HL-60 (cell line): Measurements from ENCODE around the gene MACROD1.

Source experiments
- DNase-seq, 2 experiments: peaks; one replicate each; pipeline ENCODE4 v3.0.0-alpha.2; 2010 to 2020; ENCODE audit warnings: low read depth in 1 of 2, low spot score in 1 of 2
- H3K27ac ChIP-seq: fragments of 250-450 bp; sonication (Bioruptor Pico); replicated peaks from 2 replicates; pipeline ENCODE4 v1.5.1; 2020; ENCODE audit warnings: mild to moderate bottlenecking, moderate library complexity
- H3K27me3 ChIP-seq: fragments of 250-450 bp; sonication (Bioruptor Pico); 2 replicates; pipeline ENCODE4 v1.5.1; 2021; ENCODE audit warnings: mild to moderate bottlenecking, moderate library complexity; ENCODE audit not compliant: insufficient read depth, poor library complexity, severe bottlenecking
- H3K4me3 ChIP-seq: replicated peaks from 2 replicates; pipeline ENCODE4 v1.5.1; 2011; ENCODE audit warnings: mild to moderate bottlenecking, control low read depth, low read length; ENCODE audit not compliant: insufficient read depth
- GABPA ChIP-seq: IDR thresholded peaks from 2 replicates; pipeline ENCODE4 v1.6.1; 2012; ENCODE audit warnings: low read depth
- POLR2AphosphoS5 ChIP-seq: IDR thresholded peaks from 2 replicates; pipeline ENCODE4 v1.6.1; 2012; ENCODE audit warnings: low read depth
- SPI1 ChIP-seq: IDR thresholded peaks from 2 replicates; pipeline ENCODE4 v1.6.1; 2012; ENCODE audit warnings: low read depth, mild to moderate bottlenecking, borderline replicate concordance
- TF ChIP-seq, protein P1 (sequence below): IDR thresholded peaks from 2 replicates; pipeline ENCODE4 v1.6.1; 2012; ENCODE audit warnings: low read depth; ENCODE audit not compliant: insufficient replicate concordance
- TF ChIP-seq, protein P2 (sequence below): IDR thresholded peaks from one replicate; pipeline ENCODE4 v1.5.1; 2011; ENCODE audit warnings: low read length, control low read depth, inconsistent platforms; ENCODE audit not compliant: insufficient read depth

The MACROD1 gene

DNA sequence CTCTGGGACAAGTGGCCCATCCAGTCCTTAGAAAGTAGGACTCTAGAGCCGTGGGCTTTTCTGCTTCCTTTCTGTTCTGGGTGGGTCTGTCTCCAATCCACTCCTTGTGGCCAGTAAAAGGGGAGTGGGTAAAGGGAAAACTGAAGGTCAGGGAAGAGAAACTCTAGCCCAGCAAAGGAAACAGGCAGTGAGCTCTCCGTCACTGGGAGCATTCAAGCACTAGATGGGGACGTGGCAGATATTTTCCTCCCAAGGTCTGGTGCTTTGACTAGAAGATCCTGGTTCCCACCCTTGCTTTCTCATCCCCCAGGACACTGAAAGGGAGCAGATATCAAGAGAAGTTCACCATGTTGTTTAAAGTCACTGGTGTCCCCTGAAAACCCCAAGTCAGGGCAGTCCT, 42.2 kb downstream of the MACROD1 start:
- Histone ChIP-seq H3K4me3 (no peak overlapping the region), H3K27ac (no peak overlapping the region), H3K27me3 (no peaks in the 10 kb centered on the region)
- TF ChIP-seq POLR2AphosphoS5 = no peak
- no peak for TF ChIP-seq SPI1
- TF ChIP-seq, protein P1, sequence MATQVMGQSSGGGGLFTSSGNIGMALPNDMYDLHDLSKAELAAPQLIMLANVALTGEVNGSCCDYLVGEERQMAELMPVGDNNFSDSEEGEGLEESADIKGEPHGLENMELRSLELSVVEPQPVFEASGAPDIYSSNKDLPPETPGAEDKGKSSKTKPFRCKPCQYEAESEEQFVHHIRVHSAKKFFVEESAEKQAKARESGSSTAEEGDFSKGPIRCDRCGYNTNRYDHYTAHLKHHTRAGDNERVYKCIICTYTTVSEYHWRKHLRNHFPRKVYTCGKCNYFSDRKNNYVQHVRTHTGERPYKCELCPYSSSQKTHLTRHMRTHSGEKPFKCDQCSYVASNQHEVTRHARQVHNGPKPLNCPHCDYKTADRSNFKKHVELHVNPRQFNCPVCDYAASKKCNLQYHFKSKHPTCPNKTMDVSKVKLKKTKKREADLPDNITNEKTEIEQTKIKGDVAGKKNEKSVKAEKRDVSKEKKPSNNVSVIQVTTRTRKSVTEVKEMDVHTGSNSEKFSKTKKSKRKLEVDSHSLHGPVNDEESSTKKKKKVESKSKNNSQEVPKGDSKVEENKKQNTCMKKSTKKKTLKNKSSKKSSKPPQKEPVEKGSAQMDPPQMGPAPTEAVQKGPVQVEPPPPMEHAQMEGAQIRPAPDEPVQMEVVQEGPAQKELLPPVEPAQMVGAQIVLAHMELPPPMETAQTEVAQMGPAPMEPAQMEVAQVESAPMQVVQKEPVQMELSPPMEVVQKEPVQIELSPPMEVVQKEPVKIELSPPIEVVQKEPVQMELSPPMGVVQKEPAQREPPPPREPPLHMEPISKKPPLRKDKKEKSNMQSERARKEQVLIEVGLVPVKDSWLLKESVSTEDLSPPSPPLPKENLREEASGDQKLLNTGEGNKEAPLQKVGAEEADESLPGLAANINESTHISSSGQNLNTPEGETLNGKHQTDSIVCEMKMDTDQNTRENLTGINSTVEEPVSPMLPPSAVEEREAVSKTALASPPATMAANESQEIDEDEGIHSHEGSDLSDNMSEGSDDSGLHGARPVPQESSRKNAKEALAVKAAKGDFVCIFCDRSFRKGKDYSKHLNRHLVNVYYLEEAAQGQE = no peak
- no peak for TF ChIP-seq GABPA
- TF ChIP-seq, protein P2, sequence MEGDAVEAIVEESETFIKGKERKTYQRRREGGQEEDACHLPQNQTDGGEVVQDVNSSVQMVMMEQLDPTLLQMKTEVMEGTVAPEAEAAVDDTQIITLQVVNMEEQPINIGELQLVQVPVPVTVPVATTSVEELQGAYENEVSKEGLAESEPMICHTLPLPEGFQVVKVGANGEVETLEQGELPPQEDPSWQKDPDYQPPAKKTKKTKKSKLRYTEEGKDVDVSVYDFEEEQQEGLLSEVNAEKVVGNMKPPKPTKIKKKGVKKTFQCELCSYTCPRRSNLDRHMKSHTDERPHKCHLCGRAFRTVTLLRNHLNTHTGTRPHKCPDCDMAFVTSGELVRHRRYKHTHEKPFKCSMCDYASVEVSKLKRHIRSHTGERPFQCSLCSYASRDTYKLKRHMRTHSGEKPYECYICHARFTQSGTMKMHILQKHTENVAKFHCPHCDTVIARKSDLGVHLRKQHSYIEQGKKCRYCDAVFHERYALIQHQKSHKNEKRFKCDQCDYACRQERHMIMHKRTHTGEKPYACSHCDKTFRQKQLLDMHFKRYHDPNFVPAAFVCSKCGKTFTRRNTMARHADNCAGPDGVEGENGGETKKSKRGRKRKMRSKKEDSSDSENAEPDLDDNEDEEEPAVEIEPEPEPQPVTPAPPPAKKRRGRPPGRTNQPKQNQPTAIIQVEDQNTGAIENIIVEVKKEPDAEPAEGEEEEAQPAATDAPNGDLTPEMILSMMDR = no peak
- DNase-seq = no peak

DNA sequence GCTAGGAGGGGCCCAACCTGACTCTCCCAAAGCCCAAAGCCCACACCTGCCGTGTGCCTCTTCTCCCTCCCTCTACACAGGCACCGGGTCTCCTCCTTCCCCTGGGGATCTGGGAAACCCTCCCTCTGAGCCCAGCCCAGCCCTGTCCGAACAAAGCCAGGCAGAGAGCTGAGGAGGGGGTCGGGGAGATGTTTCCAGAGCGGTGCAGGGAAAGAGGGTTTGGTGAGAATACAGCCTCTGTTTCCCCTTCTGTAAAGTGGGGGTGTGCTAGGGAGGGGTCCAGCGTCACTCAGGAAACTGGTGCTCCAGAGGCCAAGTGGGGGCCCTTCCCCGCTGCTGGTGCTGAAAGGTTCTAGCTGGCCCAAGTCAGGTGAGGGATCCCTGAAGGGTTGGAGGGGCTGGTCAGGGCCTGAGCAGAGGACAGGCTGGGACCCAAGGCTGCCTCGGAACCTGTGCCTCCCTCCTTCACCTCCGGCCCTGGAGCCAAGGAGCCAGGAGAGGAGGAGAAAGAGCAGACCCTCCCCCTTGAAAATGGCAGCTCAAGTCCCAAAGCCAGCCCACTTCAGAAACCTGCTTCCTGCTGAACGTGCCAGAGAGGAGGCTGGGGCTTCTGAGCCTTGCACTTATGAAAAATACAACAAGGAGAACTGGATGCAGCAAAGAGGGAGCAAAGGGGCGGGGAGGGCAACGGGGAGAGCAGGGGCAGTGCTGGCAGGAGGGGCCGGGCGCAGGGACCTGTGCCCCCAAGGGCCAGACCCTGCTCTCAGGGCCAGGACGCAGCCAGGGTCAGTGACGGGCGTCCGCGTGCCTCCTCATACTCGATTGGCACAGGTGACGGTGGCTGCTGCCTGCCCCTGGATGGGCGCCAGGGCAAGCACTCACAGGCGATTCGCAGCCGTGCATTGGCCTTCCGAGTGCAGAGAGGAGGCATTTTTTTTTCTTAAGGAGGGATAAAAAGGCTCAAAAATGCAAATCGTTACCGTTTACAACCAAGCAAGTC, 43.2 kb downstream of the MACROD1 start:
- TF ChIP-seq, protein P1 = no peak
- TF ChIP-seq SPI1 (no peak), POLR2AphosphoS5 (no peak), GABPA (no peak)
- TF ChIP-seq, protein P2 = no peak
- DNase-seq = no peak
- Histone ChIP-seq H3K27me3 (no peaks in the 10 kb centered on the region), H3K4me3 (no peak overlapping the region), H3K27ac (no peak overlapping the region)

- TF ChIP-seq GABPA (no peak), POLR2AphosphoS5 (no peak), SPI1 (no peak)
- TF ChIP-seq, protein P1 = no peak
- no peak overlapping the region for H3K27ac ChIP-seq
- DNase-seq = no peak
- no peaks in the 10 kb centered on the region for H3K27me3 ChIP-seq
- no peak overlapping the region for H3K4me3 ChIP-seq
Measured at GRCh38 chr11:64121663-64122410, 44.1 kb downstream of the MACROD1 start.
